ENCODE data around the gene SIGLEC11. TPM values are rescaled to one million over a fixed set of nuclear protein-coding genes. Genes with fewer than 3 reads are reported as not detected.

The SIGLEC11 gene
- total RNA-seq, 2 donors from 2014 or later, result 0.32 to 0.45 TPM

- TF ChIP-seq CTCF (IDR thresholded peaks at IDR 0.05), result no peak
- H3K27ac ChIP-seq, result no peak overlapping the region
Measured at GRCh38 chr19:49978324-49978723, 17.4 kb upstream of the SIGLEC11 start.

GRCh38 chr19:49977881-49978280 is 16.9 kb upstream of the SIGLEC11 start:
- DNase-seq, result no peak
- no peak for TF ChIP-seq CTCF (IDR thresholded peaks at IDR 0.05)
- H3K27me3 ChIP-seq, result no peaks in the 10 kb centered on the region
- no peak overlapping the region for H3K4me3 ChIP-seq
- intact Hi-C loops (cut with DNase I), result no loop called here
- H3K9ac ChIP-seq (ENCODE audit: low read depth in 2 of 2, low read length in 2 of 2), result no peak overlapping the region
- no peaks in the 10 kb centered on the region for H3K9me3 ChIP-seq
- no peak overlapping the region for H3K27ac ChIP-seq
- H3K4me1 ChIP-seq, result no peaks in the 10 kb centered on the region
- no peaks in the 10 kb centered on the region for H3K36me3 ChIP-seq

More at GRCh38 chr19:49978324-49978723, 17.4 kb upstream of the SIGLEC11 start:
- Histone ChIP-seq H3K4me1 (no peaks in the 10 kb centered on the region), H3K36me3 (no peaks in the 10 kb centered on the region), H3K4me3 (no peak overlapping the region), H3K27me3 (no peaks in the 10 kb centered on the region), H3K9ac (ENCODE audit: low read depth in 2 of 2, low read length in 2 of 2) (no peak overlapping the region), H3K9me3 (no peaks in the 10 kb centered on the region)
- intact Hi-C loops (cut with DNase I), result no loop called here
- no peak for DNase-seq

GRCh38 chr19:49977076-49977475 is 16.1 kb upstream of the SIGLEC11 start:
- H3K36me3 ChIP-seq, result no peaks in the 10 kb centered on the region

GRCh38 chr19:49976496-49976895 is 15.5 kb upstream of the SIGLEC11 start:
- Histone ChIP-seq H3K27ac (no peak overlapping the region), H3K27me3 (no peaks in the 10 kb centered on the region), H3K9ac (ENCODE audit: low read depth in 2 of 2, low read length in 2 of 2) (no peak overlapping the region), H3K9me3 (no peaks in the 10 kb centered on the region), H3K4me3 (no peak overlapping the region), H3K4me1 (no peaks in the 10 kb centered on the region), H3K36me3 (no peaks in the 10 kb centered on the region)
- no peak for DNase-seq
- TF ChIP-seq CTCF (IDR thresholded peaks at IDR 0.05), result no peak
- intact Hi-C loops (cut with DNase I), result no loop called here

More at GRCh38 chr19:49977076-49977475, 16.1 kb upstream of the SIGLEC11 start:
- Histone ChIP-seq H3K9ac (ENCODE audit: low read depth in 2 of 2, low read length in 2 of 2) (no peak overlapping the region), H3K4me3 (no peak overlapping the region), H3K9me3 (no peaks in the 10 kb centered on the region), H3K27me3 (no peaks in the 10 kb centered on the region), H3K4me1 (no peaks in the 10 kb centered on the region), H3K27ac (no peak overlapping the region)
- TF ChIP-seq CTCF (IDR thresholded peaks at IDR 0.05), result no peak
- intact Hi-C loops (cut with DNase I), result no loop called here
- DNase-seq, result no peak

GRCh38 chr19:49975051-49975450 is 14.1 kb upstream of the SIGLEC11 start:
- Histone ChIP-seq H3K27ac (no peak overlapping the region), H3K9me3 (no peaks in the 10 kb centered on the region), H3K4me1 (no peaks in the 10 kb centered on the region), H3K9ac (ENCODE audit: low read depth in 2 of 2, low read length in 2 of 2) (no peak overlapping the region), H3K27me3 (no peaks in the 10 kb centered on the region), H3K4me3 (no peak overlapping the region), H3K36me3 (no peaks in the 10 kb centered on the region)
- no peak for TF ChIP-seq CTCF (IDR thresholded peaks at IDR 0.05)
- no peak for DNase-seq
- intact Hi-C loops (cut with DNase I), result no loop called here
